SK-MEL-5 (cell line): ENCODE data around the gene TGOLN2. TPM values are rescaled to one million over a fixed set of nuclear protein-coding genes. Genes with fewer than 3 reads are reported as not detected.
A peak's percentile ranks its signal among the peaks of the same experiment; 100 is the strongest.
"Not testable (repeated sequence)": the region's sequence is repeated elsewhere in the genome, so short reads cannot be mapped to it uniquely, and the experiment has no call there.

Experiments
- DNase-seq: peaks from one replicate; pipeline ENCODE4 v3.0.0-alpha.2; 2016; ENCODE audit warnings: low read depth, low spot score
- in situ Hi-C: cut with HindIII; loops from 2 replicates; pipeline ENCODE4 v1.10.0; 2016; ENCODE audit warnings: low sequenced_read_pairs, high pct_unique_total_duplicates, low pct_unique_long_range_greater_than_20kb
- polyA plus RNA-seq, 2 experiments: library from polyadenylated mRNA; depleted of rRNA; stranded (reverse); fragments of >200 nt; gene quantifications; 2 replicates each; pipeline ENCODE4 v1.2.3, GENCODE V29; 2015
- total RNA-seq: library from RNA; depleted of rRNA; stranded (reverse); fragments of >200 nt; shearing (Covaris generic); gene quantifications from 2 replicates; pipeline ENCODE4 v1.2.3, GENCODE V29; 2014; rRNA removed

The TGOLN2 gene
- total RNA-seq: 70.0 and 75.5 TPM in 2 replicates
- polyA plus RNA-seq (2015; cell fraction: cytosol; rRNA removed): 111 and 146 TPM in 2 replicates
- polyA plus RNA-seq (2015; cell fraction: nucleus; rRNA removed): 65.1 and 85.3 TPM in 2 replicates

DNA sequence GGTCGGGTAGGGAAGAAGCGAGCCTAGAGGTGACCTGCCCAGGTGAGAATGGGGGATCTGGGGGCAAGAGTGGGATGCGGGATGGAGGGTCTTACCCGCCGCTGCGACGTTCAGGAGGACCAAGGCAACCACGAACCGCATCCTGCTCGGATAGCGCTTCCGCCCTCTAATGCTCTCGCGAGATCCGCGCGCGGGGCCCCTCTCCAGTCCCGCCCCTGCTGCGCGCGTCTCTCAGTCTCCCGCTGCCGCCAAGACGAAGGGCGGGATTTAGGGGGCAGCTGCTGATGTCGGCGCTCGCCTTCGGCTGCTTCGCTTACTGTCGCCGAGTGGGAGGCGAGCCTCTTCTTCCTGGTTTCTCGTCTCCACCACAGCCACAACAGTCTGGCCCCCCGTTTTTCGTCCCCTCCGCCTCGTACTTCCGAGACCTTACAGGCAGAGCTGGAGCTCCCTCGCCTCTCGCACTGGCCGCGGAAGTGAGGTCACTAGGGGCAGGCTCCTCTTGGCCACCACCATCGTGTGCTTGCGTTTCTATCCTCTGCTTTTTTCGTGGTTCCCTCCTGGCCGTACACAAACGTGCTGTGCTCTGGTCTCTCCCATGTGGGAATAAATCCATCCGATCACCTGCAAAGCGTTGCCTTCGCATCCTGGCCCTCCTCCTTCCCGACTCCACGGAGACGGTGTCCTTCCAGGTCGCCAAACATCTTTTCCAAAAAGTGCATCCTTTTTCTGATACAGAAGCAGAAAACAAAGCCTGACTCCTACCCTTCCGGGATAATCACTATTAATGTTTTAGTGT is at the start of gene TGOLN2:
TGOLN2 (minus strand) TSS at position 168 of the 796 bp plus-strand sequence; CDS start at position 141, 27 bp downstream.
- DNase-seq: peak; percentile 93
- in situ Hi-C loops: no loop called here

DNA sequence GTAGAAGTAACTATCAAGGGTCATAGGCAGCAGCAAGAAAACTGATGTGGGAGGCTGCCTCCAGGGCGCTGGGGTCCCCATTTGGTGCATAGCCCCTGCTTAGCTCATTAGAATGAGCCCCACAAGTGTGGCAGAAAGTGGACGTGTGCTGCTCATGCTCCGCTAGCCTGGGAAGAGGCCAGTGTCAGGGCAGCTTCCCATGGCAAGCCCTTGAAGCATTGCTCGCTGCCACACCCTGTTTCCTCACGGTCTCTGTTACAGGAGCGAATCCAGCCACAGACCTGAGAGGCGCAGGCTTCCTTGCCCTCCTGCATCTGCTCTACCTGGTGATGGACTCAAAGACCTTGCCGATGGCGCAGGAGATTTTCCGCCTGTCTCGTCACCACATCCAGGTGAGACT is 49.3 kb upstream of the TGOLN2 start:
- no peak for DNase-seq
- in situ Hi-C loops: no loop called here

DNA sequence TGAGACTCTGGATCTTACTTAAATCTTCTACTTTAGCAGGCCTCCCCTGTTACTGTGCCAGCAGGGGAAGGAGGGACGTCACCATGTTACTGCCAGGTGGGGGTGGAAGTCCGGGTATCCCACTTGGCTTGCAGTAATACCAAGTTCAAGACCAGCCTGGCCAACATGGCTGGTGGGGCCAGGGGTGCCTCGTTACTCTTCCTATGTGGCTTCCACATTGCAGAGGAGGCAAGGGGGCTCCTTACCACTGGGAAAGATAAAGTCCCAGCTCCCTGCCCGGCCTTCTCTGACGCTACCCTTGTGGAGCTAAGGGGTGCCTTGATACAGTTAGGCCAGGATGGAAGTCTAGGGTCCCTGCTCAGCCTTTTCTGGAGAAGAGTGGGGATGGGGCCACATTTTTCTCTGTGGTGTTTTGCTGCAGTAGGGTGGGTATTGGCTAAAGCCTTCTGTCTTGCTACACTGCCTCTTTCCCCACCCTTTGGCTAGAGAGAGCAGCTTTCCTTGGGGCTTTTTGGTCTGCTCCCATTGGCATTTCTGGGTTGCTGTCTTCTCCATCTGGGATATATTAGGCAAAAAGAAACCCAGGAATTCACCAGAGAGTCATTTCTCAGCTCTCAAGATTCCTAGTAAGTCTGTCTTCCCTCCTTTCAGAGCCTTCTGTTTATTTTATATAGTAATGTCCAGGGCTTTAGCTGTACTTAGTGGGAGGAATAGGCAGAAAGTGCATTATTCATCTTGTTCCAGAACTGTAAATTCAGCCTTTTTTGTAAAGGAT is 48.7 kb upstream of the TGOLN2 start:
- DNase-seq: no peak
- in situ Hi-C loops: no loop called here

DNA sequence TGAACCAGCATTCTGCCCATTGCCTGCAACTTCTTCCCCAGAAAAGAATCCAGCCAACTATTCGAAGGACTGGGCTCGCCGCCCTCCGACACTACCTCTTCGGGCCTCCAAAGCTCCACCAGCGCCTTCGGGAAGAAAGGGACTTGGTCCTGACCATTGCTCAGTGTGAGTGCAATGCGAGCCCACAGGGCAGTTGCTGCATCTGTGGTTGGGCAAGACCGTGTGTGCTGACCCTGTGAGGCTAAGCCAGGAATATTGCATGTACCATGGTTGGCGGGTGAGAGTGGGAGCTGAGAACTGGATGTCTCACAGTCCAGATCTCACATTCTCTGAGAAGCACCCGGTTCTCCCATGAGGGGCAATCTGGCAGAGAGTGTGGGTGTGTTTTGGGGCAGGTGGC is 43.3 kb upstream of the TGOLN2 start:
- in situ Hi-C loops: no loop called here
- DNase-seq: no peak

- in situ Hi-C loops: no loop called here
- DNase-seq: no peak
Observed at GRCh38 chr2:85369500-85369899, 41.7 kb upstream of the TGOLN2 start.

DNA sequence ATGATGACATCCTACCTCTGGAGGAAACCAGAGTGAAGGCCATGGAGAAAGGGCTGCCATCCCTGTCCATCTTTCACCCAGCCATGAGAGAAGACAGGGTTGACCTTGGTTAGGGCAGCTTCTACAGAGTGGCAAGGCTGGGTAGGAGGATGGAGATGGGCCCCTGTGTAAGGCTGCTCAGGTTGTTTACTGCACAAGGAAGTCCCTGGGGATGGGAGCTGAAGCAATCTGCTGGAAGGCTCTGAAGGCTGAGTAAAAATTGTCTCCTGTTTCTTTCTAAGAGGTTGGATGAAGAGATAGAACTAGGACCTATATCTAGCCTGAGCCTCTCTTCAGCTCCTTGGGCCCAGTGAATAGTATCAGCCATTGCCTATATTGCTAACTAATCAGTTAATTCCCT is 41.1 kb upstream of the TGOLN2 start:
- no peak for DNase-seq
- in situ Hi-C loops: no loop called here

DNA sequence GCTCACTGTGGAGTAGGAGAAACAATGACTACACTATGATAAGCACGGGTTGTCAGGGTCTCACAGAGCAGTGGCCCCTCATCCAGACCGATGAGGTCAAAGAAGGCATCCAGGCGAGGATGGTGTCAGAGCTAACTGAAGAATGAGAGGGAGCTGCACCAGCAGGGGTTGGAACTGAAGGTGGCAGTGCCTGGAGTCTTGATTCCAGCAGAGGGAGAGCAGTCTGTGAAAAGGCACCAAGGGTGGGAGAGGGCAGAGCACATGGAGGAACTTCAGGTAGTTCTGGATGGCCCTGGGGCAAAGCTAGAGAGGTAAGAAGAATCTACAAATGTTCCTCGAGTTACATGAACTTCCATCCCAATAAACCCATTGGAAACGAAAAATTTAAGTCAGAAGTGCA is 39.4 kb upstream of the TGOLN2 start:
- peak; percentile 42 for DNase-seq
- in situ Hi-C loops: no loop called here

GRCh38 chr2:85362653-85363387 is 35.0 kb upstream of the TGOLN2 start:
- in situ Hi-C loops: not testable (repeated sequence)

GRCh38 chr2:85357736-85358135 is 29.9 kb upstream of the TGOLN2 start:
- DNase-seq: no peak
- in situ Hi-C loops: no loop called here

More at GRCh38 chr2:85362653-85363387, 35.0 kb upstream of the TGOLN2 start:
- DNase-seq: peak; percentile 95

DNA sequence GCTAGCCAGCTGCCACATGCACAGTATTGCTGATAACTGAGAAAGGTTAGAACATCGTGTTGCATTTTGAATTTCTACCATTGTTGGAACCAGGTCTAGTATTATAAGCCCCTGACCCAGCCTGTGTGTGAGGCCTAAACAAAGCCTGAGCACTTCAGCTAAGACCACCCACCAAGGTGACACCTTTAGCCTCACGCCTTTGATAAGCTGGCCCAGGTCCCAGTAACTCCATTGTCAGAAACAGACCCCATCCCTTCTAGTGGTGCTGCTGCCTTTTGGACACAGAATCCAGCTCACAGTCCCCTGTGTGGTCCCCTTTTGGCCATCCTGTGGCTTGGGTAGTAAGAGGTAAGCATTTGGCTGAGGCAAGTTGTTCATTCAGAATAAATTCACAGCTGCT is 28.4 kb upstream of the TGOLN2 start:
- in situ Hi-C loops: no loop called here
- no peak for DNase-seq

DNA sequence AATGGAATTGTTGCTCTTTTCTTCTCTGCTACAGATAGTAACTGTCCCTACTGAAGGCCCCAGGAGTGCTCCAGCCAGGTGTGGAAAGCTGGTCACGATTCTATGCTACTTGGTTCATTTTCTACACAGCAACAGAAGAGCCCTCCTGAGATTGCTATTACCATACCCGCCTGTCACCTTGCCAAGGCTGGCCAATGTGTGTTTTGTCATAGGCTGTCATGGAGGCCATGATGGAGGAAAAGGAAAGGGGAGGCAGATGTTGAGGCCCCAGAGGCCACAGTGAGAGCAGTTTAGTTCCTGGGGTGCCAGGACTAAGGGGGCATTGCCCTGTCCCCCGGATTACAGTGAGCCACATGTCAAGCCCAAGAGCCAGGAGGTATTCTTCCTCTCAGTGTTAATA is 27.7 kb upstream of the TGOLN2 start:
- DNase-seq: no peak

GRCh38 chr2:85355073-85355410 is 27.3 kb upstream of the TGOLN2 start:
- in situ Hi-C loops: no loop called here
- DNase-seq: no peak

More for the DNA sequence above, 27.7 kb upstream of the TGOLN2 start:
- in situ Hi-C loops: no loop called here

DNA sequence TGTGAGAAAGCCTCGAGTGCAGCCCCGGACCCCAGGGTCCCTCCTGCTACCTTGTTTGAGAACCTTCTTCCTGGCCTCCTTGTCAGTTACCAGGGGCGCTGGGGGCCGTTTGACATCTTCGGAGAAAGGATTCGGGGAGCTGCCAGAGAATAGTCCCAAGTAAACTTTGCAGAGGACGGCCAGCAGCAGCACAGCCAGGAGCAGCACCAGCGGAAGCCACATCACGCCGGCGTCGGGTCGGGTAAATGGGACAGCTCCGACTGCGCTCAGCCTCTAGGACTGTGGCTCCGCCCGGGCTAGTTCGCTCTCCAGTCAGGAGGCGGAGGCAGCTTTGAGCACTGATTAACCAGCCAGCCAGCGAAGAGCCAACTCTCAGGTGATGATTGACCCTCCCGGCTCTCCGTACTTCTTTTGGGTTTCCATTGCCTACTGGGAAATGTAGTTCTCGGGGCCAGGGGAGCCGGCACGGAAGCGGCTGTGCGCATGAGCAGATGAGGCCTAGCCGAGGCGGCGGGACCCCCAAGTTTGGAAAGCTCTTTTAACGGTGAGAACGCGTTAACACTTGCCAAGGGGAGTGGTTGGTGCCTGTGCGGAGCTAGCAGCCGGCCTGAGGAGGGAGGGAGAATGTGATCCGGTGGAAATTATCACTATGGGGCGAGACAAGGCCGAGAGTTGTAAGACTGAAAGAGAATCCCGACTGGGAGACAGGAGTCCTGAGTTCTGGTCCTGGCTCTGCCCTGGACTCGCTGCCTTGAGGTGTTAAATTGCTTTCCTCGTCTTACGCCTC is 26.7 kb upstream of the TGOLN2 start, which contains the start of the genes ELMOD3 and RETSAT:
ELMOD3 (plus strand) TSS at position 484 of the 787 bp plus-strand sequence. CDS start 2,430 bp downstream, outside the sequence.
RETSAT (minus strand) TSS at position 243 of the 787 bp plus-strand sequence; CDS start at position 222, 21 bp downstream.
- peak; percentile 100 for DNase-seq
- in situ Hi-C loops: no loop called here

DNA sequence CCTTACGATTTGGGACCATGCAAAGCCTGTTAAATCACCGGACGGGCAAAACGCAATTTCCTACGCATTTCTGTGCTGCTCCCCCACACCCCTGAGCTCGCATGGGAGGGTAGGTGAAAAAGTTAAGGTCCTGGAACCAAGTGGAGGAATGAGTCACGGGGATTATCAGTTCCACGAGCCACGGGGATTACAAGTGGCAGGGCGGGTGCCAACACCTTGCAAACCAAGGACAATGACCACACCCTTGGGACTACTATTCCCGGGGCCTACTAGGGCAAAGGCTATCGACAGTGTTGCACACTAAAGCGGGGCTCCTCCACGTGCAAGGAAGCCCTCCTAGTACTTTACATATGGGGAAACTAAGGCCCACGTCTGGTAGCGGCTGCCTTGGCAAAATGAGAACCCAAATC is 26.1 kb upstream of the TGOLN2 start:
- peak; percentile 21 for DNase-seq
- in situ Hi-C loops: no loop called here

DNA sequence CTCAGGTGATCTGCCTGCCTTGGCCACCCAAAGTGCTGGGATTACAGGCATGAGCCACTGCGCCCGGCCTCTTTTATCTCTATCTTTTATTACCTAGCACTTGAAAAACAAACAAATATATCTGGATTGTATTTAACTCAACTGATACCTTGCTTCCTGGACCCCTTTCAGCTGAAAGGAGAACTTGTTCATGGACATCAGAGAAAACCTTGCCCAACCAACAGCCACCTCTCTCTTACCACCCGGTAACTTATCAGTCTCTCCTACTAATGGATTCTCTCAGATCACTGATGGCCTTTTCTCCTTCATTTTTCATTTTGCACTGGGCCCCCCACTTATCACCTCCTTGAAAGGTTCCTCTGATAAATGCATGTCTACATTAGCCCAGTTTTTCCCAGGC is 19.8 kb upstream of the TGOLN2 start:
- DNase-seq: no peak
- in situ Hi-C loops: no loop called here

- DNase-seq: no peak
- in situ Hi-C loops: no loop called here
Observed at GRCh38 chr2:85344356-85344954, 16.7 kb upstream of the TGOLN2 start.
